Hepatocyte (in vitro differentiated cells): ENCODE measurements around the gene ETS2. TPM values are rescaled to one million over a fixed set of nuclear protein-coding genes. Genes with fewer than 3 reads are reported as not detected.

Experiments
- DNase-seq: peaks from one replicate; pipeline ENCODE4 v3.0.0-alpha.2; 2016; ENCODE audit warnings: low spot score
- H2AFZ ChIP-seq: fragments of 200-600 bp; sonication (generic); 2 replicates; pipeline ENCODE4 v1.6.0; 2016; ENCODE audit warnings: antibody characterized with exemption, mild to moderate bottlenecking
- H3K27ac ChIP-seq: fragments of 200-600 bp; sonication (generic); 2 replicates; pipeline ENCODE4 v1.5.1; 2016; ENCODE audit warnings: mild to moderate bottlenecking
- H3K27me3 ChIP-seq: fragments of 200-600 bp; sonication (generic); 2 replicates; pipeline ENCODE4 v1.6.1; 2016
- H3K36me3 ChIP-seq: fragments of 200-600 bp; sonication (generic); replicated peaks from 2 replicates; pipeline ENCODE4 v1.5.1; 2016; ENCODE audit warnings: low read depth; ENCODE audit not compliant: insufficient read depth
- H3K4me1 ChIP-seq: fragments of 200-600 bp; sonication (generic); 2 replicates; pipeline ENCODE4 v1.5.1; 2016; ENCODE audit warnings: mild to moderate bottlenecking, moderate library complexity; ENCODE audit not compliant: insufficient read depth
- H3K4me2 ChIP-seq: fragments of 200-600 bp; sonication (generic); 2 replicates; pipeline ENCODE4 v1.6.0; 2016
- H3K4me3 ChIP-seq: fragments of 200-600 bp; sonication (generic); 2 replicates; pipeline ENCODE4 v1.5.1; 2016; ENCODE audit warnings: mild to moderate bottlenecking
- H3K79me2 ChIP-seq: fragments of 200-600 bp; sonication (generic); 2 replicates; pipeline ENCODE4 v1.6.0; 2017; ENCODE audit warnings: mild to moderate bottlenecking
- H3K9me2 ChIP-seq: fragments of 200-600 bp; sonication (generic); replicated peaks from 2 replicates; pipeline ENCODE4 v1.6.0; 2017; ENCODE audit warnings: mild to moderate bottlenecking; ENCODE audit not compliant: insufficient read depth
- H3K9me3 ChIP-seq: fragments of 200-600 bp; sonication (generic); 2 replicates; pipeline ENCODE4 v1.5.1; 2016; ENCODE audit warnings: low read depth, mild to moderate bottlenecking
- H4K20me1 ChIP-seq: fragments of 200-600 bp; sonication (generic); 2 replicates; pipeline ENCODE4 v1.6.0; 2016; ENCODE audit warnings: mild to moderate bottlenecking; ENCODE audit not compliant: insufficient read depth, poor library complexity, severe bottlenecking
- EZH2 ChIP-seq: fragments of 200-600 bp; sonication (generic); IDR thresholded peaks from 2 replicates; pipeline ENCODE4 v1.6.1; 2016; ENCODE audit warnings: antibody characterized with exemption, mild to moderate bottlenecking, borderline replicate concordance
- EZH2phosphoT487 ChIP-seq: fragments of 200-600 bp; sonication (generic); IDR thresholded peaks from one replicate; pipeline ENCODE4 v1.6.1; 2018; ENCODE audit warnings: antibody characterized with exemption, mild to moderate bottlenecking, low read depth, moderate library complexity; ENCODE audit not compliant: unreplicated experiment, severe bottlenecking
- WGBS: methylation state at CpG from one replicate; pipeline ENCODE4 v1.1.6; 2016; ENCODE audit warnings: low lambda C conversion rate; ENCODE audit errors: missing lambda C conversion rate; 5-methylcytosine and 5-hydroxymethylcytosine counted together
- polyA plus RNA-seq: library from polyadenylated mRNA; unstranded; fragments of >200 nt; fragmentation: Nextera tagmentation; extraction: Ambion mirVana; gene quantifications from 2 replicates; pipeline ENCODE4 v1.2.1, GENCODE V29; 2016
- total RNA-seq: library from RNA; depleted of rRNA; stranded (reverse); fragments of >200 nt; gene quantifications from 2 replicates; pipeline ENCODE4 v1.2.3, GENCODE V29; 2014
- TF ChIP-seq, protein P1 (sequence below): fragments of 200-600 bp; sonication (generic); IDR thresholded peaks from 2 replicates; pipeline ENCODE4 v1.5.1; 2016; ENCODE audit warnings: antibody characterized with exemption, mild to moderate bottlenecking; ENCODE audit not compliant: poor library complexity

ETS2 gene
- total and polyA plus RNA-seq, 2 experiments from 2014 or later, result 95.1 to 106 TPM

DNA sequence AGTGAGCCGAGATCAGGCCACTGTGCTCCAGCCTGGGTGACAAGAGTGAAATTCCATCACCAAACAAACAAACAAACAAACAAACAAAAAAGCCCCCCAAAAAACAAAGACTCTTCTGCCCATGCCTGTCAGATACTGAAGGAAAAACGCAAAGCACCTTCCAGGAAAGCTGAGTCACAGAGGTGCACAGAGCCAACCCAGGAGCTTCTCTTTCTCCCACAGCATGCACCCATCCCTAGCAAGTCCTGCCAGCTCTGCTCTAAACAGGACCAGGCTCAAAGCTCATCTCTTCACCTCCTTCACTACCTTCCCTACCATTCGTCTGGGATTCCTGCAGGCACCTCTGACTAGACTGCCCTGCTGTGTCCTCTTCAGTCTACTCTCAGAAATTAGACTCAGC lies 46.5 kb downstream of the ETS2 start:
- no peak overlapping the region for H3K4me2 ChIP-seq

DNA sequence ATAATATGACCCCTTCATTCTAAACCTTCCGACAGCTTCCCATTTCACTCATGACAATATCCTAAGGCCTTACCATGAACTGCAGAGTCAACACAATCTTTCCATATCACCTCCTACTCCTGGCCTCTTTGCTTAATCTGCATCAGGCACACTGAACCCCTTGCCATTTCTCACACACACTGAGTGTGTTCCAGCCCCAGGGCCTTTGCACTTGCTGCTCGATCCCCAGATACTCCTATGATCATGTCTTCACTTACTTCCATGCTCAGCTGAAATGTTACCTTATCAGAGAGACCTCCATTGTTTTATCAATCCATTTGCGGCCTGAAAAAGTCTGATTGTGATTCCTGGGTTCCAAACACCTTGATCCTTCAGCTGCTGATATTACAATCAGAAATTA lies 47.0 kb downstream of the ETS2 start:
- WGBS, result 63% methylated on average over 3 of the region's 3 CpGs

More for the DNA sequence above, 46.5 kb downstream of the ETS2 start:
- TF ChIP-seq EZH2 (no peak), EZH2phosphoT487 (no peak)
- TF ChIP-seq, protein P1, sequence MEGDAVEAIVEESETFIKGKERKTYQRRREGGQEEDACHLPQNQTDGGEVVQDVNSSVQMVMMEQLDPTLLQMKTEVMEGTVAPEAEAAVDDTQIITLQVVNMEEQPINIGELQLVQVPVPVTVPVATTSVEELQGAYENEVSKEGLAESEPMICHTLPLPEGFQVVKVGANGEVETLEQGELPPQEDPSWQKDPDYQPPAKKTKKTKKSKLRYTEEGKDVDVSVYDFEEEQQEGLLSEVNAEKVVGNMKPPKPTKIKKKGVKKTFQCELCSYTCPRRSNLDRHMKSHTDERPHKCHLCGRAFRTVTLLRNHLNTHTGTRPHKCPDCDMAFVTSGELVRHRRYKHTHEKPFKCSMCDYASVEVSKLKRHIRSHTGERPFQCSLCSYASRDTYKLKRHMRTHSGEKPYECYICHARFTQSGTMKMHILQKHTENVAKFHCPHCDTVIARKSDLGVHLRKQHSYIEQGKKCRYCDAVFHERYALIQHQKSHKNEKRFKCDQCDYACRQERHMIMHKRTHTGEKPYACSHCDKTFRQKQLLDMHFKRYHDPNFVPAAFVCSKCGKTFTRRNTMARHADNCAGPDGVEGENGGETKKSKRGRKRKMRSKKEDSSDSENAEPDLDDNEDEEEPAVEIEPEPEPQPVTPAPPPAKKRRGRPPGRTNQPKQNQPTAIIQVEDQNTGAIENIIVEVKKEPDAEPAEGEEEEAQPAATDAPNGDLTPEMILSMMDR, result no peak
- H3K79me2 ChIP-seq, result no peaks in the 10 kb centered on the region
- no peaks in the 10 kb centered on the region for H3K9me2 ChIP-seq
- H4K20me1 ChIP-seq, result no peaks in the 10 kb centered on the region
- no peaks in the 10 kb centered on the region for H3K27me3 ChIP-seq
- no peak overlapping the region for H2AFZ ChIP-seq
- H3K9me3 ChIP-seq, result no peaks in the 10 kb centered on the region
- H3K36me3 ChIP-seq, result no peaks in the 10 kb centered on the region
- H3K4me1 ChIP-seq, result peaks cover 11% of the 10 kb centered on the region
- no peak for DNase-seq
- WGBS, result 94% methylated on average over 3 of the region's 3 CpGs
- H3K4me3 ChIP-seq, result no peak overlapping the region
- no peak overlapping the region for H3K27ac ChIP-seq

GRCh38 chr21:38853421-38853919 lies 47.7 kb downstream of the ETS2 start:
- no peaks in the 10 kb centered on the region for H3K79me2 ChIP-seq
- H3K9me3 ChIP-seq, result no peaks in the 10 kb centered on the region
- 80% methylated on average over 6 of the region's 6 CpGs for WGBS
- H3K9me2 ChIP-seq, result no peaks in the 10 kb centered on the region
- no peak overlapping the region for H2AFZ ChIP-seq
- H3K36me3 ChIP-seq, result no peaks in the 10 kb centered on the region
- no peak overlapping the region for H3K4me3 ChIP-seq
- peaks cover 7% of the 10 kb centered on the region for H3K4me1 ChIP-seq
- H4K20me1 ChIP-seq, result no peaks in the 10 kb centered on the region
- DNase-seq, result peak; percentile 60
- TF ChIP-seq EZH2, result no peak
- H3K4me2 ChIP-seq, result no peak overlapping the region
- no peak overlapping the region for H3K27ac ChIP-seq
- no peaks in the 10 kb centered on the region for H3K27me3 ChIP-seq

More for the DNA sequence above, 47.0 kb downstream of the ETS2 start:
- H3K27ac ChIP-seq, result no peak overlapping the region
- TF ChIP-seq, protein P1, result no peak
- TF ChIP-seq EZH2 (no peak), EZH2phosphoT487 (no peak)
- DNase-seq, result no peak
- no peaks in the 10 kb centered on the region for H3K9me3 ChIP-seq
- H3K36me3 ChIP-seq, result no peaks in the 10 kb centered on the region
- H3K4me1 ChIP-seq, result peaks cover 9% of the 10 kb centered on the region
- no peaks in the 10 kb centered on the region for H4K20me1 ChIP-seq
- H3K79me2 ChIP-seq, result no peaks in the 10 kb centered on the region
- H3K9me2 ChIP-seq, result no peaks in the 10 kb centered on the region
- H3K4me3 ChIP-seq, result no peak overlapping the region
- H3K27me3 ChIP-seq, result no peaks in the 10 kb centered on the region
- no peak overlapping the region for H2AFZ ChIP-seq
- no peak overlapping the region for H3K4me2 ChIP-seq

GRCh38 chr21:38857152-38857825 lies 51.6 kb downstream of the ETS2 start:
- peaks cover 7% of the 10 kb centered on the region for H3K4me1 ChIP-seq
- no peaks in the 10 kb centered on the region for H3K9me2 ChIP-seq
- DNase-seq, result peak; percentile 23
- no peak overlapping the region for H3K27ac ChIP-seq
- no peaks in the 10 kb centered on the region for H3K79me2 ChIP-seq
- no peak overlapping the region for H3K4me3 ChIP-seq
- H3K27me3 ChIP-seq, result no peaks in the 10 kb centered on the region
- no peaks in the 10 kb centered on the region for H3K36me3 ChIP-seq
- no peak overlapping the region for H3K4me2 ChIP-seq
- H2AFZ ChIP-seq, result no peak overlapping the region
- no peak for TF ChIP-seq EZH2phosphoT487
- TF ChIP-seq, protein P1, result no peak
- TF ChIP-seq EZH2, result no peak
- WGBS, result 65% methylated on average over 8 of the region's 8 CpGs
- no peaks in the 10 kb centered on the region for H4K20me1 ChIP-seq
- no peaks in the 10 kb centered on the region for H3K9me3 ChIP-seq
